H1 (cell line): ENCODE results near the gene LIG4. TPM values are rescaled to one million over a fixed set of nuclear protein-coding genes. Genes with fewer than 3 reads are reported as not detected.

ENCODE experiments used
- CTCF ChIA-PET: fragments of 300-600 bp; sonication (Branson Sonifier 250); formaldehyde crosslinking; loops from one replicate; lab custom pipeline; 2021; ENCODE audit not compliant: partially characterized antibody; lab: Charles Lee
- POLR2A ChIA-PET: fragments of 300-600 bp; sonication (Branson Sonifier 250); formaldehyde crosslinking; loops from one replicate; lab custom pipeline; 2021; ENCODE audit warnings: inconsistent platforms; ENCODE audit not compliant: partially characterized antibody; lab: Charles Lee
- DNase-seq, 2 experiments: peaks; one replicate each; pipeline versions ENCODE4 v3.0.0 to v3.0.0-alpha.2; 2010 to 2022; ENCODE audit warnings: low spot score in 2 of 2, low read depth in 1 of 2, mixed read lengths in 1 of 2
- FAIRE-seq: peaks from 2 replicates; lab custom pipeline; 2011; peaks lifted over from hg19 to GRCh38; lab: Jason Lieb, UNC
- H2AFZ ChIP-seq: 2 replicates; pipeline ENCODE4 v1.8.1; 2012; ENCODE audit warnings: low read length, inconsistent platforms
- H2AK5ac ChIP-seq: 2 replicates; pipeline ENCODE4 v1.6.1; 2013; ENCODE audit warnings: low read depth, low read length
- H2BK120ac ChIP-seq: replicated peaks from 2 replicates; pipeline ENCODE3; 2013; ENCODE audit warnings: low read depth, low read length, inconsistent platforms
- H2BK12ac ChIP-seq: 2 replicates; pipeline ENCODE4 v1.6.1; 2013; ENCODE audit warnings: low read depth, low read length
- H2BK15ac ChIP-seq: 2 replicates; pipeline ENCODE4 v1.6.1; 2013; ENCODE audit warnings: low read length
- H2BK20ac ChIP-seq: 2 replicates; pipeline ENCODE4 v1.6.1; 2013; ENCODE audit warnings: low read length
- H2BK5ac ChIP-seq: 2 replicates; pipeline ENCODE4 v1.6.1; 2013; ENCODE audit warnings: low read depth, low read length
- H3K14ac ChIP-seq: 2 replicates; pipeline ENCODE4 v1.6.1; 2013; ENCODE audit warnings: inconsistent platforms; ENCODE audit not compliant: insufficient read length
- H3K18ac ChIP-seq: 2 replicates; pipeline ENCODE4 v1.6.1; 2013; ENCODE audit warnings: low read length; ENCODE audit errors: extremely low read depth
- H3K23ac ChIP-seq: 2 replicates; pipeline ENCODE4 v1.6.1; 2013; ENCODE audit warnings: inconsistent platforms; ENCODE audit not compliant: insufficient read length
- H3K23me2 ChIP-seq: 2 replicates; pipeline ENCODE4 v1.6.1; 2013; ENCODE audit warnings: low read depth, low read length
- H3K27ac ChIP-seq: 2 replicates; pipeline ENCODE4 v1.6.1; 2011; ENCODE audit warnings: low read depth, low read length, inconsistent platforms
- H3K27me3 ChIP-seq, 4 experiments: replicated peaks in 1 of 4; 1 replicate in 1 of 4; 2 replicates in 3 of 4; pipeline versions ENCODE4 v1.6.1 to v1.8.1; 2011 to 2013; ENCODE audit warnings: low read length in 3 of 4, mild to moderate bottlenecking in 3 of 4, inconsistent platforms in 2 of 4, mixed read lengths in 2 of 4, moderate library complexity in 1 of 4; ENCODE audit not compliant: control insufficient read depth in 3 of 4, insufficient read depth in 3 of 4; ENCODE audit errors: extremely low read depth in 1 of 4
- H3K36me3 ChIP-seq, 4 experiments: 2 replicates each; pipeline versions ENCODE4 v1.6.1 to v1.8.1; 2011 to 2013; ENCODE audit warnings: mild to moderate bottlenecking in 4 of 4, low read length in 3 of 4, moderate library complexity in 2 of 4, control low read depth in 1 of 4, inconsistent platforms in 1 of 4; ENCODE audit not compliant: insufficient read depth in 4 of 4, control insufficient read depth in 2 of 4
- H3K4ac ChIP-seq: replicated peaks from 2 replicates; pipeline ENCODE3; 2013; ENCODE audit warnings: low read length, low read depth, mixed read lengths, inconsistent platforms; ENCODE audit not compliant: insufficient read length
- H3K4me1 ChIP-seq, 4 experiments: replicated peaks in 1 of 4; 1 replicate in 1 of 4; 2 replicates in 3 of 4; pipeline versions ENCODE4 v1.6.1 to v1.8.1; 2011 to 2013; ENCODE audit warnings: low read length in 3 of 4, inconsistent platforms in 2 of 4, mixed read lengths in 1 of 4; ENCODE audit not compliant: insufficient read depth in 4 of 4, control insufficient read depth in 3 of 4
- H3K4me2 ChIP-seq, 2 experiments: 2 replicates each; pipeline versions ENCODE4 v1.6.1 to v1.8.1; 2011 to 2013; ENCODE audit warnings: low read depth in 2 of 2, low read length in 2 of 2, control low read depth in 1 of 2, inconsistent platforms in 1 of 2, mild to moderate bottlenecking in 1 of 2; ENCODE audit not compliant: insufficient read depth in 1 of 2
- H3K4me3 ChIP-seq, 4 experiments: fragments of 200-600, 300-600 bp in 1 of 4; sonication (generic), shearing (Covaris generic), sonication (Bioruptor Twin) in 1 of 4; 2 replicates each; pipeline versions ENCODE4 v1.5.1 to v1.8.1; 2011 to 2016; ENCODE audit warnings: low read length in 4 of 4, low read depth in 3 of 4, control low read depth in 2 of 4, inconsistent platforms in 2 of 4, mild to moderate bottlenecking in 2 of 4, mixed read lengths in 1 of 4, moderate library complexity in 1 of 4; ENCODE audit not compliant: insufficient read depth in 2 of 4; ENCODE audit errors: extremely low read depth in 1 of 4
- H3K56ac ChIP-seq: replicated peaks from 2 replicates; pipeline ENCODE3; 2013; ENCODE audit warnings: low read depth, mild to moderate bottlenecking, mixed read lengths, low read length, inconsistent platforms; ENCODE audit not compliant: insufficient read length
- H3K79me1 ChIP-seq: 2 replicates; pipeline ENCODE4 v1.6.1; 2013; ENCODE audit warnings: low read depth, low read length, control low read depth
- H3K79me2 ChIP-seq, 2 experiments: 2 replicates each; pipeline versions ENCODE4 v1.6.1 to v1.8.1; 2012 to 2013; ENCODE audit warnings: low read length in 2 of 2, mild to moderate bottlenecking in 2 of 2, inconsistent platforms in 1 of 2; ENCODE audit not compliant: insufficient read depth in 2 of 2, control insufficient read depth in 1 of 2
- H3K9ac ChIP-seq, 4 experiments: replicated peaks in 1 of 4; 1 replicate in 1 of 4; 2 replicates in 3 of 4; pipeline versions ENCODE4 v1.6.1 to v1.8.1; 2011 to 2013; ENCODE audit warnings: low read depth in 3 of 4, low read length in 3 of 4, control low read depth in 2 of 4, mild to moderate bottlenecking in 2 of 4, moderate library complexity in 2 of 4, inconsistent platforms in 1 of 4; ENCODE audit errors: extremely low read depth in 1 of 4
- H3K9me3 ChIP-seq, 2 experiments: 2 replicates each; pipeline versions ENCODE4 v1.6.1 to v1.8.1; 2012 to 2013; ENCODE audit warnings: mild to moderate bottlenecking in 2 of 2, moderate library complexity in 2 of 2, control low read depth in 1 of 2, inconsistent platforms in 1 of 2, low read depth in 1 of 2, low read length in 1 of 2, mixed read lengths in 1 of 2; ENCODE audit not compliant: insufficient read depth in 2 of 2
- H4K20me1 ChIP-seq, 2 experiments: replicated peaks in 1 of 2; 2 replicates each; pipeline versions ENCODE3 to v1.8.1; 2011 to 2013; ENCODE audit warnings: inconsistent platforms in 2 of 2, low read length in 2 of 2, mild to moderate bottlenecking in 1 of 2; ENCODE audit not compliant: insufficient read depth in 2 of 2, control insufficient read depth in 1 of 2
- H4K5ac ChIP-seq: 2 replicates; pipeline ENCODE4 v1.6.1; 2013; ENCODE audit warnings: low read length, low read depth, mixed read lengths, inconsistent platforms; ENCODE audit not compliant: insufficient read length
- H4K8ac ChIP-seq: 2 replicates; pipeline ENCODE4 v1.8.0; 2013; ENCODE audit warnings: mild to moderate bottlenecking, moderate library complexity, low read length, inconsistent platforms; ENCODE audit not compliant: insufficient read depth; ENCODE audit errors: extremely low read depth
- H4K91ac ChIP-seq: replicated peaks from 2 replicates; pipeline ENCODE3; 2013; ENCODE audit warnings: low read length, mixed read lengths, inconsistent platforms; ENCODE audit not compliant: insufficient read length
- ASH2L ChIP-seq: fragments of 200-600, 300-600 bp; sonication (generic); IDR thresholded peaks from one replicate; pipeline ENCODE4 v1.7.1; 2017; ENCODE audit warnings: low read length
- ATF3 ChIP-seq: IDR thresholded peaks from 2 replicates; pipeline ENCODE4 v1.6.1; 2011; ENCODE audit warnings: low read depth, mild to moderate bottlenecking, low read length; ENCODE audit not compliant: insufficient read depth
- BRCA1 ChIP-seq: IDR thresholded peaks from 2 replicates; pipeline ENCODE4 v1.6.1; 2012; ENCODE audit warnings: low read depth, low read length, improper control_type of control experiment
- CEBPB ChIP-seq: IDR thresholded peaks from 2 replicates; pipeline ENCODE4 v1.6.1; 2012; ENCODE audit warnings: low read depth, low read length
- CHD1 ChIP-seq: IDR thresholded peaks from 2 replicates; pipeline ENCODE4 v1.6.1; 2012; ENCODE audit warnings: low read depth, low read length, improper control_type of control experiment
- POLR2AphosphoS5 ChIP-seq: IDR thresholded peaks from 2 replicates; pipeline ENCODE4 v1.6.1; 2011; ENCODE audit warnings: low read depth, low read length
- RXRA ChIP-seq: IDR thresholded peaks from 2 replicates; pipeline ENCODE4 v1.6.1; 2011; ENCODE audit warnings: low read depth, mild to moderate bottlenecking, low read length, moderate library complexity; ENCODE audit not compliant: insufficient read depth
- TBP ChIP-seq: IDR thresholded peaks from 2 replicates; pipeline ENCODE4 v1.6.1; 2011; ENCODE audit warnings: low read depth, low read length, improper control_type of control experiment
- whole genome bisulfite sequencing, 2 experiments: shearing (Covaris generic) in 1 of 2; methylation state at CpG; one replicate each; pipeline versions ENCODE4 v1.1.6 to v1.1.7; 2013 to 2015; ENCODE audit warnings: low lambda C conversion rate in 2 of 2, mixed read lengths in 2 of 2, inconsistent platforms in 1 of 2, low coverage in 1 of 2, missing lambda C conversion rate in 1 of 2; ENCODE audit not compliant: insufficient replicate concordance in 2 of 2, insufficient coverage in 1 of 2, insufficient read length in 1 of 2; ENCODE audit errors: extremely low coverage in 1 of 2, missing lambda C conversion rate in 1 of 2; 5-methylcytosine and 5-hydroxymethylcytosine counted together
- polyA plus RNA-seq, 7 experiments: library from polyadenylated mRNA; depleted of rRNA in 3 of 7; stranded (reverse) in 5 of 7; unstranded in 2 of 7; fragments of >200 nt in 5 of 7; fragments of 200-250 nt in 2 of 7; gene quantifications; 1 replicate in 5 of 7; 2 replicates in 1 of 7; 4 replicates in 1 of 7; pipeline versions ENCODE4 v1.2.1 to v1.2.3, GENCODE V29; 2011 to 2013; ENCODE audit warnings: missing spikeins in 2 of 7, mixed read lengths in 2 of 7
- total RNA-seq: library from RNA; stranded (reverse); fragmentation: NEBNext Ultra II Directional; extraction: Animal tissue kit (Norgen Biotek cat#: 25700); gene quantifications from 2 replicates; pipeline ENCODE4 v1.2.1, GENCODE V29; 2021

The LIG4 gene
- total and polyA plus RNA-seq, 2 of the 8 experiments (the other 6 are each of a cell fraction or from before 2014, with no cell fraction given): 1.1 to 4.5 TPM

- peaks cover 0 to 7% (median 0%) of the 10 kb centered on the region in 4 experiments; a peak in 3 of 8 replicates for H3K36me3 ChIP-seq
- no peaks in the 10 kb centered on the region for H3K9me3 ChIP-seq
- no peaks in the 10 kb centered on the region for H3K27me3 ChIP-seq
- H2AK5ac ChIP-seq: no peak overlapping the region
- H3K4me2 ChIP-seq: no peak overlapping the region
- no peak for DNase-seq
- no peak overlapping the region for H2BK5ac ChIP-seq
- no peak for FAIRE-seq
- peaks cover 2 to 4% of the 10 kb centered on the region in 2 experiments for H4K20me1 ChIP-seq
- no peaks in the 10 kb centered on the region for H3K4me1 ChIP-seq
- no peak overlapping the region for H4K91ac ChIP-seq
- no peak overlapping the region for H3K4ac ChIP-seq
- H2AFZ ChIP-seq: no peak overlapping the region
- no peak overlapping the region for H4K5ac ChIP-seq
- H2BK12ac ChIP-seq: no peak overlapping the region
- CTCF ChIA-PET: interaction anchor here (1.1 kb wide), 1 partner anchor 827 kb away, joined by 3 read pairs; no protein-coding TSS in a partner anchor
- POLR2A ChIA-PET: no interaction called here
- WGBS, 2 experiments: 92% methylated on average over 1 of the region's 1 CpG; no CpG with 5 or more reads in 1 of the 2 experiments
- H2BK120ac ChIP-seq: no peak overlapping the region
- no peak overlapping the region for H3K4me3 ChIP-seq
- no peak overlapping the region for H2BK15ac ChIP-seq
- H3K56ac ChIP-seq: no peak overlapping the region
- H3K23me2 ChIP-seq: no peaks in the 10 kb centered on the region
- no peak overlapping the region for H4K8ac ChIP-seq
- H3K79me2 ChIP-seq: peaks cover under 1 to 55% of the 10 kb centered on the region in 2 experiments; a peak in 3 of 4 replicates
- no peaks in the 10 kb centered on the region; the same call in 1 of the 2 replicates for H3K79me1 ChIP-seq
- no peak overlapping the region for H3K27ac ChIP-seq
- no peak overlapping the region for H3K23ac ChIP-seq
- H3K14ac ChIP-seq: no peak overlapping the region
- no peak overlapping the region for H2BK20ac ChIP-seq
- H3K9ac ChIP-seq: no peak overlapping the region
- H3K18ac ChIP-seq: no peak overlapping the region
- TF ChIP-seq RXRA: no peak
- TF ChIP-seq CHD1: no peak
- TF ChIP-seq TBP: no peak
- TF ChIP-seq BRCA1: no peak
- TF ChIP-seq CEBPB: no peak
- no peak for TF ChIP-seq POLR2AphosphoS5
- no peak for TF ChIP-seq ASH2L
- TF ChIP-seq ATF3: no peak
Observed at GRCh38 chr13:108226184-108226583, 10.8 kb upstream of the LIG4 start.
